Endometrium (tissue), 2 donors: ENCODE data around the gene NPC1.
"Not testable (repeated sequence)": the region's sequence is repeated elsewhere in the genome, so short reads cannot be mapped to it uniquely, and the experiment has no call there.

Experiments
- FAIRE-seq: peaks from 2 replicates; lab custom pipeline; 2012; peaks lifted over from hg19 to GRCh38; lab: Jason Lieb, UNC
- donor health status: control.
- donor health status: control.

Gene NPC1

GRCh38 chr18:23574611-23575308 lies 11.5 kb downstream of the NPC1 start:
- FAIRE-seq, result no peak

GRCh38 chr18:23573626-23574431 lies 12.5 kb downstream of the NPC1 start:
- no peak for FAIRE-seq

GRCh38 chr18:23573020-23573419 lies 13.3 kb downstream of the NPC1 start:
- FAIRE-seq, result no peak

GRCh38 chr18:23572570-23572969 lies 13.7 kb downstream of the NPC1 start:
- no peak for FAIRE-seq

GRCh38 chr18:23572012-23572411 lies 14.3 kb downstream of the NPC1 start:
- no peak for FAIRE-seq

GRCh38 chr18:23570912-23571504 lies 15.3 kb downstream of the NPC1 start:
- no peak for FAIRE-seq

- no peak for FAIRE-seq
Observed at GRCh38 chr18:23569299-23570063, 16.8 kb downstream of the NPC1 start.

- FAIRE-seq, result no peak
Observed at GRCh38 chr18:23568281-23569138, 17.8 kb downstream of the NPC1 start.

- no peak for FAIRE-seq
Observed at GRCh38 chr18:23567671-23568070, 18.6 kb downstream of the NPC1 start.

GRCh38 chr18:23565916-23566547 lies 20.3 kb downstream of the NPC1 start:
- no peak for FAIRE-seq

GRCh38 chr18:23563377-23564043 lies 22.8 kb downstream of the NPC1 start:
- no peak for FAIRE-seq

- no peak for FAIRE-seq
Observed at GRCh38 chr18:23560186-23560585, 26.1 kb downstream of the NPC1 start.

GRCh38 chr18:23557511-23557910 lies 28.8 kb downstream of the NPC1 start:
- not testable (repeated sequence) for FAIRE-seq

- FAIRE-seq, result no peak
Observed at GRCh38 chr18:23556145-23556780, 30.0 kb downstream of the NPC1 start.

- no peak for FAIRE-seq
Observed at GRCh38 chr18:23553887-23554286, 32.4 kb downstream of the NPC1 start.

- FAIRE-seq, result no peak
Observed at GRCh38 chr18:23552505-23552904, 33.8 kb downstream of the NPC1 start.

GRCh38 chr18:23551978-23552377 lies 34.3 kb downstream of the NPC1 start:
- no peak for FAIRE-seq

- FAIRE-seq, result no peak
Observed at GRCh38 chr18:23550898-23551297, 35.4 kb downstream of the NPC1 start.

- FAIRE-seq, result no peak
Observed at GRCh38 chr18:23548719-23549118, 37.6 kb downstream of the NPC1 start.

GRCh38 chr18:23548275-23548674 lies 38.0 kb downstream of the NPC1 start:
- no peak for FAIRE-seq
